ENCODE results near the gene RNF144A.

Gene RNF144A

GRCh38 chr2:6908291-6908690 is 8.9 kb upstream of the RNF144A start:
- no peak for DNase-seq (ENCODE audit: low spot score)

GRCh38 chr2:6909431-6910385 is 7.5 kb upstream of the RNF144A start:
- DNase-seq (ENCODE audit: low spot score) = peak; percentile 32

GRCh38 chr2:6911721-6912120 is 5.5 kb upstream of the RNF144A start:
- no peak for DNase-seq (ENCODE audit: low spot score)

- DNase-seq (ENCODE audit: low spot score) = no peak
These were observed 3.6 kb upstream of the RNF144A start for GRCh38 chr2:6913415-6914157.

GRCh38 chr2:6914828-6915227 is 2.4 kb upstream of the RNF144A start:
- DNase-seq (ENCODE audit: low spot score) = no peak

- no peak for DNase-seq (ENCODE audit: low spot score)
These were observed 1.8 kb upstream of the RNF144A start for GRCh38 chr2:6915399-6915798.

GRCh38 chr2:6916224-6916623 is 988 bp upstream of the RNF144A start:
- DNase-seq (ENCODE audit: low spot score) = no peak

GRCh38 chr2:6916736-6917070 is 509 bp upstream of the RNF144A start:
- DNase-seq (ENCODE audit: low spot score) = no peak

GRCh38 chr2:6917761-6918421 is 679 bp downstream of the RNF144A start:
- no peak for DNase-seq (ENCODE audit: low spot score)

GRCh38 chr2:6919901-6920742 is 2.9 kb downstream of the RNF144A start:
- no peak for DNase-seq (ENCODE audit: low spot score)

- DNase-seq (ENCODE audit: low spot score) = no peak
These were observed 3.5 kb downstream of the RNF144A start for GRCh38 chr2:6920743-6921064.

- no peak for DNase-seq (ENCODE audit: low spot score)
These were observed 4.2 kb downstream of the RNF144A start for GRCh38 chr2:6921321-6921922.

- no peak for DNase-seq (ENCODE audit: low spot score)
These were observed 5.0 kb downstream of the RNF144A start for GRCh38 chr2:6922201-6922656.

GRCh38 chr2:6923319-6923718 is 6.1 kb downstream of the RNF144A start:
- DNase-seq (ENCODE audit: low spot score) = no peak

- no peak for DNase-seq (ENCODE audit: low spot score)
These were observed 7.1 kb downstream of the RNF144A start for GRCh38 chr2:6924101-6924923.

GRCh38 chr2:6924924-6925409 is 7.8 kb downstream of the RNF144A start:
- no peak for DNase-seq (ENCODE audit: low spot score)

GRCh38 chr2:6926071-6926732 is 9.0 kb downstream of the RNF144A start:
- DNase-seq (ENCODE audit: low spot score) = no peak

- no peak for DNase-seq (ENCODE audit: low spot score)
These were observed 10.0 kb downstream of the RNF144A start for GRCh38 chr2:6927186-6927585.

GRCh38 chr2:6927753-6928152 is 10.5 kb downstream of the RNF144A start:
- DNase-seq (ENCODE audit: low spot score) = no peak

GRCh38 chr2:6928452-6928851 is 11.2 kb downstream of the RNF144A start:
- DNase-seq (ENCODE audit: low spot score) = no peak

Data from germinal center (tissue), 1 donor.